HepG2 (cell line): ENCODE results near the gene NPDC1. TPM values are rescaled to one million over a fixed set of nuclear protein-coding genes. Genes with fewer than 3 reads are reported as not detected.
A peak's percentile ranks its signal among the peaks of the same experiment; 100 is the strongest.

Experiments used
- ATAC-seq: fragments of 200-7000 bp; cut with Tn5 transposase; 3 replicates; pipeline ENCODE4 v1.9.1; 2020; ENCODE audit warnings: mild to moderate bottlenecking, moderate library complexity
- BruUV-seq: library from RNA; stranded (reverse); fragments of 400-500 nt; replicated peaks from 2 replicates; lab custom pipeline; 2021; lab: Mats Ljungman, UMichigan
- CTCF ChIA-PET: fragments of 300-600 bp; formaldehyde crosslinking; extraction: SDS; loops from one replicate; lab custom pipeline; 2021; ENCODE audit warnings: low total read pairs, inconsistent platforms, low intra/inter-chr PET ratio; lab: Yijun Ruan, JAX
- POLR2A ChIA-PET: fragments of 350-600 bp; sonication (Branson Sonifier 250); formaldehyde crosslinking; loops from one replicate; lab custom pipeline; 2020; ENCODE audit warnings: antibody characterized with exemption, inconsistent platforms; lab: Yijun Ruan, JAX
- DNase-seq: peaks from one replicate; pipeline ENCODE4 v3.0.0-alpha.2; 2015; ENCODE audit warnings: low spot score
- FAIRE-seq: peaks from 3 replicates; lab custom pipeline; 2011; peaks lifted over from hg19 to GRCh38; lab: Jason Lieb, UNC
- H2AFZ ChIP-seq: one replicate; pipeline ENCODE4 v1.6.1; 2011; ENCODE audit warnings: low read length, inconsistent platforms
- H3K27ac ChIP-seq: fragments of 300-600 bp; 3 replicates; pipeline ENCODE4 v1.8.0; 2011; ENCODE audit warnings: mixed run types, mild to moderate bottlenecking, mixed read lengths, low read length, inconsistent platforms; ENCODE audit not compliant: insufficient read depth; ENCODE audit errors: extremely low read length
- H3K27me3 ChIP-seq, 2 experiments: fragments of 200-600 bp in 1 of 2; 2 replicates in 1 of 2; 3 replicates in 1 of 2; pipeline versions ENCODE4 v1.6.0 to v1.8.0; 2011; ENCODE audit warnings: low read length in 2 of 2, mild to moderate bottlenecking in 2 of 2, moderate library complexity in 2 of 2, inconsistent platforms in 1 of 2; ENCODE audit not compliant: insufficient read depth in 2 of 2, control insufficient read depth in 1 of 2
- H3K36me3 ChIP-seq, 2 experiments: fragments of 200-600 bp in 1 of 2; replicated peaks in 1 of 2; 2 replicates in 1 of 2; 3 replicates in 1 of 2; pipeline versions ENCODE4 v1.5.1 to v1.8.0; 2011; ENCODE audit warnings: low read length in 2 of 2, inconsistent platforms in 1 of 2; ENCODE audit not compliant: insufficient read depth in 2 of 2, control insufficient read depth in 1 of 2
- H3K4me1 ChIP-seq: 2 replicates; pipeline ENCODE4 v1.5.1; 2012; ENCODE audit warnings: low read length, inconsistent platforms; ENCODE audit not compliant: insufficient read depth
- H3K4me2 ChIP-seq: 2 replicates; pipeline ENCODE4 v1.6.0; 2011; ENCODE audit warnings: low read depth, low read length, inconsistent platforms
- H3K4me3 ChIP-seq, 3 experiments: fragments of 200-600 bp in 1 of 3; sonication (generic), shearing (Covaris generic) in 1 of 3; replicated peaks in 1 of 3; 2 replicates each; pipeline ENCODE4 v1.5.1; 2011 to 2016; ENCODE audit warnings: low read length in 3 of 3, inconsistent platforms in 2 of 3, low read depth in 2 of 3, mild to moderate bottlenecking in 2 of 3, control low read depth in 1 of 3, mixed read lengths in 1 of 3; ENCODE audit not compliant: insufficient read depth in 1 of 3
- H3K79me2 ChIP-seq: one replicate; pipeline ENCODE4 v1.6.1; 2011; ENCODE audit warnings: low read length, inconsistent platforms; ENCODE audit not compliant: insufficient read depth
- H3K9ac ChIP-seq: 2 replicates; pipeline ENCODE4 v1.6.0; 2011; ENCODE audit warnings: mild to moderate bottlenecking, low read depth, low read length, inconsistent platforms; ENCODE audit not compliant: insufficient read depth
- H3K9me3 ChIP-seq: 2 replicates; pipeline ENCODE4 v1.5.1; 2012; ENCODE audit warnings: mild to moderate bottlenecking, low read length
- H4K20me1 ChIP-seq: 2 replicates; pipeline ENCODE4 v1.6.0; 2011; ENCODE audit warnings: inconsistent platforms, mild to moderate bottlenecking, low read length, moderate library complexity; ENCODE audit not compliant: insufficient read depth
- ARNTL ChIP-seq: sonication (generic); formaldehyde crosslinking; IDR thresholded peaks from 2 replicates; pipeline ENCODE4 v1.4.0; 2020; ENCODE audit warnings: mild to moderate bottlenecking, missing genetic modification reagents
- CHD2 ChIP-seq: IDR thresholded peaks from 2 replicates; pipeline ENCODE4 v1.6.1; 2011; ENCODE audit warnings: low read depth, low read length, improper control_type of control experiment
- HHEX ChIP-seq: IDR thresholded peaks from 2 replicates; pipeline ENCODE4 v1.6.1; 2016; ENCODE audit warnings: control low read depth
- KDM5A ChIP-seq: fragments of 200-600 bp; sonication (generic); IDR thresholded peaks from 2 replicates; pipeline ENCODE4 v1.7.0; 2018; ENCODE audit warnings: antibody characterized with exemption, mild to moderate bottlenecking, low read length, borderline replicate concordance
- REPIN1 ChIP-seq: sonication (generic); formaldehyde crosslinking; IDR thresholded peaks from 2 replicates; pipeline ENCODE4 v1.8.0; 2022; ENCODE audit warnings: missing genetic modification reagents, low read depth, mild to moderate bottlenecking, borderline replicate concordance
- STAG1 ChIP-seq: sonication (generic); formaldehyde crosslinking; IDR thresholded peaks from 2 replicates; pipeline ENCODE4 v1.4.0; 2020; ENCODE audit warnings: missing genetic modification reagents
- ZFP36L2 ChIP-seq: sonication (generic); formaldehyde crosslinking; IDR thresholded peaks from 2 replicates; pipeline ENCODE4 v1.4.0; 2020; ENCODE audit warnings: missing genetic modification reagents
- ZFP90 ChIP-seq: sonication (generic); formaldehyde crosslinking; IDR thresholded peaks from 2 replicates; pipeline ENCODE4 v1.8.0; 2022; ENCODE audit warnings: missing genetic modification reagents, mild to moderate bottlenecking, inconsistent platforms, borderline replicate concordance
- ZNF234 ChIP-seq: sonication (generic); formaldehyde crosslinking; conservative IDR thresholded peaks from 2 replicates; pipeline ENCODE4 v1.5.1; 2020; ENCODE audit warnings: mild to moderate bottlenecking, missing genetic modification reagents
- ZNF337 ChIP-seq: sonication (generic); formaldehyde crosslinking; IDR thresholded peaks from 2 replicates; pipeline ENCODE4 v1.5.1; 2020; ENCODE audit warnings: missing genetic modification reagents, low read depth, mild to moderate bottlenecking, borderline replicate concordance
- ZSCAN29 ChIP-seq: sonication (generic); formaldehyde crosslinking; conservative IDR thresholded peaks from 2 replicates; pipeline ENCODE4 v1.4.0; 2020; ENCODE audit warnings: mild to moderate bottlenecking, missing genetic modification reagents
- WGBS: methylation state at CpG from one replicate; pipeline ENCODE4 v1.1.6; 2017; ENCODE audit warnings: low lambda C conversion rate; 5-methylcytosine and 5-hydroxymethylcytosine counted together
- in situ Hi-C: cut with HindIII; loops from 2 replicates; pipeline ENCODE4 v1.10.0; 2017; ENCODE audit warnings: low pct_unique_long_range_greater_than_20kb; ENCODE audit not compliant: extremely low pct_ligation_motif_present
- intact Hi-C: fragments of 100-400 bp; cut with micrococcal nuclease; formaldehyde crosslinking; loops from one replicate; pipeline ENCODE4 v1.10.0; 2022; ENCODE audit not compliant: unreplicated experiment
- polyA plus RNA-seq, 8 experiments: library from polyadenylated mRNA; depleted of rRNA in 3 of 8; stranded (reverse) in 7 of 8; unstranded in 1 of 8; fragments of >200 nt; fragmentation: Illumina TruSeq in 4 of 8; extraction: Trizol in 4 of 8; gene quantifications; 2 replicates each; pipeline versions ENCODE4 v1.2.1 to v1.2.3, GENCODE V29; 2011 to 2016; ENCODE audit warnings: low read depth in 4 of 8, missing spikeins in 1 of 8, mixed read lengths in 1 of 8; ENCODE audit not compliant: insufficient read depth in 1 of 8
- total RNA-seq, 5 experiments: library from RNA; depleted of rRNA; stranded (reverse); fragments of >200 nt; fragmentation: Illumina TruSeq; extraction: Trizol; gene quantifications; 2 replicates each; pipeline ENCODE4 v1.2.3, GENCODE V29; 2016; ENCODE audit warnings: low read depth in 1 of 5
- TF ChIP-seq, protein P1 (sequence below): IDR thresholded peaks from 2 replicates; pipeline ENCODE4 v1.6.1; 2016
- TF ChIP-seq, protein P2 (sequence below): fragments of 450-650 bp; IDR thresholded peaks from 2 replicates; pipeline ENCODE4 v1.6.1; 2016
- TF ChIP-seq, protein P3 (sequence below): sonication (generic); formaldehyde crosslinking; IDR thresholded peaks from 2 replicates; pipeline ENCODE4 v1.8.0; 2023; ENCODE audit warnings: mild to moderate bottlenecking, missing genetic modification reagents

Gene NPDC1
- total and polyA plus RNA-seq, 2 of the 13 experiments (the other 11 are each of a cell fraction or from before 2014, with no cell fraction given), result 0.84 to 5.4 TPM

DNA sequence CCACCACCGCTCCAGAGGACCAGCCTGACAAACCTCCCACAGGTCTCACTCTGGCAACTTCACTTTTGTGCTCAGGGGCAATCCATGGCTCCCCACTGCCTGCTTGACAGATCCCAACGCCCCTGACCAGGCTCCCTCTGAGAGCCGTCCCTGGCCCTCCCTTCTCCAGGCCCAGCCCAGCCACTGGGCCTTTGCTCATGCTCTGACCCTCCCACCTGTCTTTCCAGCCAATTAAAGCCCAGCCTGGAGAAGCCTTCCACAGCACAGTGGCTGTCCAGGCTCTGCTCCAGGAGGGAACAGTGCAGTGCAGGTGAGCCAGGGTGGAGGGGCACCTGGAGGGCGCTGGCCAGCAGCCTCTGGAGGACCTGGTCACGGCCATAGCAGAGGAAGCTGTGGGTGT is 4.6 kb upstream of the NPDC1 start:
- Histone ChIP-seq H4K20me1 (no peaks in the 10 kb centered on the region; the same call in 1 of the 2 replicates), H3K36me3 (no peaks in the 10 kb centered on the region), H3K9me3 (no peaks in the 10 kb centered on the region), H3K4me2 (no peak overlapping the region), H3K4me1 (peaks cover 27% of the 10 kb centered on the region), H3K9ac (no peak overlapping the region)
- ATAC-seq (no peak), FAIRE-seq (no peak)
- no peak for TF ChIP-seq ZFP36L2 (CRISPR knock-in tag)
- TF ChIP-seq, protein P1, sequence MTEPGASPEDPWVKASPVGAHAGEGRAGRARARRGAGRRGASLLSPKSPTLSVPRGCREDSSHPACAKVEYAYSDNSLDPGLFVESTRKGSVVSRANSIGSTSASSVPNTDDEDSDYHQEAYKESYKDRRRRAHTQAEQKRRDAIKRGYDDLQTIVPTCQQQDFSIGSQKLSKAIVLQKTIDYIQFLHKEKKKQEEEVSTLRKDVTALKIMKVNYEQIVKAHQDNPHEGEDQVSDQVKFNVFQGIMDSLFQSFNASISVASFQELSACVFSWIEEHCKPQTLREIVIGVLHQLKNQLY (CRISPR knock-in tag), result no peak
- TF ChIP-seq, all 625 proteins: peak for 0
- CTCF ChIA-PET, result interaction anchor here (1.4 to 2.3 kb wide), 3 partner anchors 14 to 17 kb away, joined by 5 to 12 read pairs (median 11); no protein-coding TSS in a partner anchor
- Histone ChIP-seq H2AFZ (no peak overlapping the region), H3K27me3 (peaks cover 0 to 5% of the 10 kb centered on the region in 2 experiments; a peak in 2 of 5 replicates), H3K4me3 (no peak overlapping the region), H3K79me2 (peaks cover 9% of the 10 kb centered on the region), H3K27ac (no peak overlapping the region)
- WGBS, result 68% methylated on average over 3 of the region's 5 CpGs
- no TSS peak for BruUV-seq
- DNase-seq, result no peak
- POLR2A ChIA-PET, result no interaction called here
- in situ Hi-C loops, result no loop called here
- intact Hi-C loops, result no loop called here

DNA sequence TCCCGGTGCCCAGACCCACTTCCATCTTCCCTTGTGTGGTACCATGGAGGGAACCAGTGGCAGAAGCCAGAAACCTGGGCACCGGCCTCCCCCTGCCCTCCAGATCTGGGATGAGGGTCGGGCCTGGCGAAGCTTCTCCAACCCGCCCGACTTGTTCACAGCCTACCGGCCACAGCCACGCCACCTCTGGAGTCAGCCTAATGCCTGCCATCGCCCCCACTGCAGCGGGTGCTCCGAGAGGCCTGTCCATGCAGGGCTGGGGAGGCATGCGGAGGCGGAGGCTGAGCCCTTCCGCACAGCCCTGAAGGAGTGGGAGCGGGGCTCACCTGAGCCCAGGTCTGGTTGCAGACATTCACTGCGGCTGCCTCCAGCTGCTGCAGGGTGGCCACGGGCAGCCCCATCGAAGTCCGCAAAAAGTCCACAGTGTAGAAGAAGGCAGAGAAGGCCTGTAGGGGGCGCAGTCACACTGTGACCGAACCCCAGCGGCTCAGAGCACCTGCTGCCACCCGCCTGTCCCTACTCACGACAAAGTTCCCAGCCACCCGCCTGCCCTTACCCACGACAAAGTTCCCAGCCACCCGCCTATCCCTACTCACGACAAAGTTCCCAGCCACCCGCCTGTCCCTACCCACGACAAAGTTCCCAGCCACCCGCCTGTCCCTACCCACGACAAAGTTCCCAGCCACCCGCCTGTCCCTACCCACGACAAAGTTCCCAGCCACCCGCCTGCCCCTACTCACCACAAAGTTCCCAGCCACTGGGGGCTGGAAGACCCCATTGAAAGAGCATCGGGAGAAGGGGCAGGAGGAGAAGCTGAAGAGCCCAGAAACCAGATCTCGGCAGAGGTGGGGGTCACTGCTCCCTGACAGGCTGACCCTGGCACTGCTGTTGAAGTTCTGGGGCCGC is 3.8 kb upstream of the NPDC1 start:
- intact Hi-C loops, result no loop called here
- CTCF ChIA-PET, result interaction anchor here (1.4 to 2.3 kb wide), 3 partner anchors 14 to 18 kb away, joined by 5 to 12 read pairs (median 11); no protein-coding TSS in a partner anchor
- TF ChIP-seq STAG1 (CRISPR knock-in tag), result peak; percentile 68
- TF ChIP-seq, protein P2, sequence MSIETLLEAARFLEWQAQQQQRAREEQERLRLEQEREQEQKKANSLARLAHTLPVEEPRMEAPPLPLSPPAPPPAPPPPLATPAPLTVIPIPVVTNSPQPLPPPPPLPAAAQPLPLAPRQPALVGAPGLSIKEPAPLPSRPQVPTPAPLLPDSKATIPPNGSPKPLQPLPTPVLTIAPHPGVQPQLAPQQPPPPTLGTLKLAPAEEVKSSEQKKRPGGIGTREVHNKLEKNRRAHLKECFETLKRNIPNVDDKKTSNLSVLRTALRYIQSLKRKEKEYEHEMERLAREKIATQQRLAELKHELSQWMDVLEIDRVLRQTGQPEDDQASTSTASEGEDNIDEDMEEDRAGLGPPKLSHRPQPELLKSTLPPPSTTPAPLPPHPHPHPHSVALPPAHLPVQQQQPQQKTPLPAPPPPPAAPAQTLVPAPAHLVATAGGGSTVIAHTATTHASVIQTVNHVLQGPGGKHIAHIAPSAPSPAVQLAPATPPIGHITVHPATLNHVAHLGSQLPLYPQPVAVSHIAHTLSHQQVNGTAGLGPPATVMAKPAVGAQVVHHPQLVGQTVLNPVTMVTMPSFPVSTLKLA, result no peak
- no peak for TF ChIP-seq REPIN1
- TF ChIP-seq ZNF337 (CRISPR knock-in tag), result no peak
- TF ChIP-seq ZNF234 (CRISPR knock-in tag), result no peak
- no peak for TF ChIP-seq KDM5A
- no peak for TF ChIP-seq ARNTL (CRISPR knock-in tag)
- TF ChIP-seq, protein P3, sequence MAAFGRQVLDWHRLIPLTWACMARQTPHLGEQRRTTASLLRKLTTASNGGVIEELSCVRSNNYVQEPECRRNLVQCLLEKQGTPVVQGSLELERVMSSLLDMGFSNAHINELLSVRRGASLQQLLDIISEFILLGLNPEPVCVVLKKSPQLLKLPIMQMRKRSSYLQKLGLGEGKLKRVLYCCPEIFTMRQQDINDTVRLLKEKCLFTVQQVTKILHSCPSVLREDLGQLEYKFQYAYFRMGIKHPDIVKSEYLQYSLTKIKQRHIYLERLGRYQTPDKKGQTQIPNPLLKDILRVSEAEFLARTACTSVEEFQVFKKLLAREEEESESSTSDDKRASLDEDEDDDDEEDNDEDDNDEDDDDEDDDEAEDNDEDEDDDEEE (CRISPR knock-in tag), result no peak
- no peak for TF ChIP-seq ZFP90 (CRISPR knock-in tag)
- TF ChIP-seq ZSCAN29 (CRISPR knock-in tag), result no peak
- no peak for TF ChIP-seq HHEX (CRISPR knock-in tag)
- no peak for TF ChIP-seq CHD2

More for the DNA sequence above, 3.8 kb upstream of the NPDC1 start:
- no peak for DNase-seq
- no peaks in the 10 kb centered on the region for H3K36me3 ChIP-seq
- peaks cover 7% of the 10 kb centered on the region for H3K79me2 ChIP-seq
- FAIRE-seq, result no peak
- no peak overlapping the region for H3K9ac ChIP-seq
- no peak overlapping the region for H2AFZ ChIP-seq
- peaks cover 3 to 11% of the 10 kb centered on the region in 2 experiments; a peak in 3 of 5 replicates for H3K27me3 ChIP-seq
- H3K4me2 ChIP-seq, result no peak overlapping the region
- H3K4me1 ChIP-seq, result peaks cover 26% of the 10 kb centered on the region
- no peaks in the 10 kb centered on the region for H3K9me3 ChIP-seq
- no TSS peak for BruUV-seq
- in situ Hi-C loops, result loop anchor here (10.0 kb wide), 1 partner anchor 275 kb away; no protein-coding TSS in a partner anchor
- WGBS, result 80% methylated on average over 31 of the region's 38 CpGs
- H3K4me3 ChIP-seq, result no peak overlapping the region
- ATAC-seq, result peak; percentile 27
- POLR2A ChIA-PET, result no interaction called here
- no peak overlapping the region for H3K27ac ChIP-seq
- H4K20me1 ChIP-seq, result no peaks in the 10 kb centered on the region; the same call in 1 of the 2 replicates
